ENCODE data around the gene RNF5. TPM values are rescaled to one million over a fixed set of nuclear protein-coding genes. Genes with fewer than 3 reads are reported as not detected.

RNF5 gene
- total RNA-seq, 1 experiment from 2014 or later, result 70.7 TPM

GRCh38 chr6:32195652-32195901 is 17.4 kb downstream of the RNF5 start:
- Histone ChIP-seq H3K4me1 (peaks cover 15% of the 10 kb centered on the region), H3K9me3 (no peaks in the 10 kb centered on the region), H3K27me3 (replicated peaks; ENCODE audit: control insufficient read depth, insufficient read depth, low read length) (no peaks in the 10 kb centered on the region), H3K4me3 (ENCODE audit: low read depth, low read length) (peak overlapping the region; percentile 95), H3K36me3 (ENCODE audit: control insufficient read depth, insufficient read depth, low read length) (no peaks in the 10 kb centered on the region)
- TF ChIP-seq CTCF (IDR thresholded peaks at IDR 0.05; ENCODE audit: insufficient read depth in 1 of 2, low read depth in 1 of 2, low read length in 1 of 2, severe bottlenecking in 1 of 2, unreplicated experiment in 1 of 2), result peak; percentile 17 to 70
- peak overlapping the region; percentile 99 for H3K27ac Mint-ChIP-seq (ENCODE audit: unreplicated experiment)
- H3K9me3 Mint-ChIP-seq (ENCODE audit: unreplicated experiment), result no peaks in the 10 kb centered on the region
- H3K36me3 Mint-ChIP-seq (ENCODE audit: insufficient read depth, unreplicated experiment), result peaks cover 16% of the 10 kb centered on the region
- BruUV-seq (replicated peaks), result no TSS peak
- CTCF ChIA-PET, result interaction anchor here (0.5 to 1.7 kb wide), 24 partner anchors 11 to 789 kb away, joined by 3 to 24 read pairs (median 4); partner anchors contain the start of genes ATF6B, FKBPL, PRRT1 and RNF5
- peaks cover 16% of the 10 kb centered on the region for H3K4me1 Mint-ChIP-seq (ENCODE audit: low read depth, unreplicated experiment)
- peak; percentile 100 for DNase-seq
- no peaks in the 10 kb centered on the region for H3K27me3 Mint-ChIP-seq (ENCODE audit: insufficient read depth, unreplicated experiment)
- H3K4me3 Mint-ChIP-seq (ENCODE audit: unreplicated experiment), result peak overlapping the region; percentile 94
- intact Hi-C loops (cut with micrococcal nuclease; ENCODE audit: unreplicated experiment), result loop anchor here (1.0 to 10.0 kb wide), 4 partner anchors 18 to 769 kb away; partner anchors contain the start of genes BRD2 and PPT2
- POLR2A ChIA-PET, result interaction anchor here (0.5 to 1.5 kb wide), 14 partner anchors 9 to 1004 kb away, joined by 3 to 29 read pairs (median 6); partner anchors contain the start of genes AGPAT1, ATF6B, FKBPL and NEU1

GRCh38 chr6:32195902-32196681 is 17.9 kb downstream of the RNF5 start:
- H3K4me3 Mint-ChIP-seq (ENCODE audit: unreplicated experiment), result peak overlapping the region; percentile 94
- Histone ChIP-seq H3K4me1 (peaks cover 12% of the 10 kb centered on the region), H3K27me3 (replicated peaks; ENCODE audit: control insufficient read depth, insufficient read depth, low read length) (no peaks in the 10 kb centered on the region), H3K4me3 (ENCODE audit: low read depth, low read length) (peak overlapping the region; percentile 95), H3K36me3 (ENCODE audit: control insufficient read depth, insufficient read depth, low read length) (no peaks in the 10 kb centered on the region), H3K9me3 (no peaks in the 10 kb centered on the region)
- H3K27ac Mint-ChIP-seq (ENCODE audit: unreplicated experiment), result peak overlapping the region; percentile 99
- intact Hi-C loops (cut with micrococcal nuclease; ENCODE audit: unreplicated experiment), result loop anchor here (1.0 to 10.0 kb wide), 4 partner anchors 19 to 769 kb away; partner anchors contain the start of genes BRD2 and PPT2
- POLR2A ChIA-PET, result interaction anchor here (0.5 to 1.5 kb wide), 15 partner anchors 9 to 776 kb away, joined by 3 to 29 read pairs (median 4); partner anchors contain the start of genes AGPAT1, ATF6B, DXO and FKBPL
- CTCF ChIA-PET, result interaction anchor here (0.5 to 1.7 kb wide), 24 partner anchors 10 to 789 kb away, joined by 3 to 24 read pairs (median 4); partner anchors contain the start of genes ATF6B, FKBPL, PRRT1 and RNF5
- H3K27me3 Mint-ChIP-seq (ENCODE audit: insufficient read depth, unreplicated experiment), result no peaks in the 10 kb centered on the region
- peaks cover 16% of the 10 kb centered on the region for H3K4me1 Mint-ChIP-seq (ENCODE audit: low read depth, unreplicated experiment)
- TF ChIP-seq CTCF (IDR thresholded peaks at IDR 0.05; ENCODE audit: insufficient read depth in 1 of 2, low read depth in 1 of 2, low read length in 1 of 2, severe bottlenecking in 1 of 2, unreplicated experiment in 1 of 2), result peak in 1 of 2 experiments; percentile 7
- TSS peak; percentile 86 for BruUV-seq (replicated peaks)
- H3K36me3 Mint-ChIP-seq (ENCODE audit: insufficient read depth, unreplicated experiment), result peaks cover 16% of the 10 kb centered on the region
- peak; percentile 77 to 85 for DNase-seq
- no peaks in the 10 kb centered on the region for H3K9me3 Mint-ChIP-seq (ENCODE audit: unreplicated experiment)

All from Caco-2 (cell line).